OCI-LY7 (cell line): ENCODE results near the gene ENO1. TPM values are rescaled to one million over a fixed set of nuclear protein-coding genes. Genes with fewer than 3 reads are reported as not detected.

Experiments
- BruUV-seq: library from RNA; stranded (reverse); fragments of 400-500 nt; replicated peaks from 2 replicates; lab custom pipeline; 2021; lab: Mats Ljungman, UMichigan
- CTCF ChIA-PET: fragments of 300-600 bp; sonication (Branson Sonifier 250); formaldehyde crosslinking; loops from one replicate; lab custom pipeline; 2022; ENCODE audit warnings: antibody characterized with exemption; ENCODE audit not compliant: unreplicated experiment; lab: Charles Lee
- POLR2A ChIA-PET: fragments of 300-600 bp; sonication (Branson Sonifier 250); formaldehyde crosslinking; loops from one replicate; lab custom pipeline; 2022; ENCODE audit warnings: antibody characterized with exemption; lab: Charles Lee
- DNase-seq: peaks from one replicate; pipeline ENCODE4 v3.0.0-alpha.2; 2015; ENCODE audit warnings: low spot score
- H2AFZ ChIP-seq: fragments of 200-600 bp; sonication (generic), shearing (Covaris generic); 2 replicates; pipeline ENCODE4 v1.6.1; 2014; ENCODE audit warnings: mild to moderate bottlenecking, antibody characterized with exemption, low read length, moderate library complexity
- H3K27ac ChIP-seq: fragments of 200-600 bp; sonication (generic); 2 replicates; pipeline ENCODE4 v1.5.1; 2014; ENCODE audit warnings: mixed run types, low read depth, mild to moderate bottlenecking, moderate library complexity, low read length, inconsistent platforms; ENCODE audit not compliant: poor library complexity, severe bottlenecking
- H3K36me3 ChIP-seq: fragments of 200-600 bp; sonication (generic); 2 replicates; pipeline ENCODE4 v1.6.1; 2014; ENCODE audit warnings: mild to moderate bottlenecking, antibody characterized with exemption, low read length, moderate library complexity, mixed read lengths; ENCODE audit not compliant: insufficient read depth
- H3K4me1 ChIP-seq: fragments of 200-600 bp; sonication (generic); 2 replicates; pipeline ENCODE4 v1.5.1; 2014; ENCODE audit warnings: mild to moderate bottlenecking, low read length; ENCODE audit not compliant: insufficient read depth, poor library complexity, severe bottlenecking
- H3K4me2 ChIP-seq: fragments of 200-600 bp; sonication (generic); 2 replicates; pipeline ENCODE4 v1.6.1; 2014; ENCODE audit warnings: mild to moderate bottlenecking, low read length
- H3K4me3 ChIP-seq: fragments of 200-600 bp; sonication (generic); 2 replicates; pipeline ENCODE4 v1.5.1; 2014; ENCODE audit warnings: mild to moderate bottlenecking, low read depth, low read length; ENCODE audit not compliant: poor library complexity, severe bottlenecking
- H3K79me2 ChIP-seq: fragments of 200-600 bp; sonication (generic); 2 replicates; pipeline ENCODE4 v1.6.1; 2016; ENCODE audit warnings: low read depth, mild to moderate bottlenecking, low read length, moderate library complexity, mixed read lengths; ENCODE audit not compliant: insufficient read depth
- H3K9me2 ChIP-seq: fragments of 200-600 bp; sonication (generic); 2 replicates; pipeline ENCODE4 v1.6.1; 2016; ENCODE audit warnings: mild to moderate bottlenecking, low read length, mixed read lengths; ENCODE audit not compliant: insufficient read depth
- H3K9me3 ChIP-seq: fragments of 200-600 bp; sonication (generic); 2 replicates; pipeline ENCODE4 v1.6.1; 2014; ENCODE audit warnings: mild to moderate bottlenecking, mixed run types, low read length, mixed read lengths
- H4K20me1 ChIP-seq: fragments of 200-600 bp; sonication (generic); 2 replicates; pipeline ENCODE4 v1.6.1; 2014; ENCODE audit warnings: mild to moderate bottlenecking, antibody characterized with exemption, low read length, moderate library complexity, mixed read lengths; ENCODE audit not compliant: insufficient read depth
- EZH2phosphoT487 ChIP-seq: fragments of 200-600 bp; sonication (generic); IDR thresholded peaks from 2 replicates; pipeline ENCODE4 v1.6.1; 2018; ENCODE audit warnings: low read depth, borderline replicate concordance, mild to moderate bottlenecking, mixed run types, antibody characterized with exemption, low read length, moderate library complexity, mixed read lengths
- intact Hi-C: fragments of 100-400 bp; cut with micrococcal nuclease; formaldehyde crosslinking; loops from one replicate; pipeline ENCODE4 v1.10.0; 2022; ENCODE audit not compliant: unreplicated experiment
- total RNA-seq, 2 experiments: library from RNA; depleted of rRNA in 1 of 2; stranded (reverse); fragments of >200 nt in 1 of 2; shearing (Covaris generic) in 1 of 2; gene quantifications; 2 replicates each; pipeline ENCODE4 v1.2.3, GENCODE V29; 2014 to 2022
- TF ChIP-seq, protein P1 (sequence below): fragments of 200-600 bp; sonication (generic); conservative IDR thresholded peaks from 2 replicates; pipeline ENCODE4 v1.5.1; 2014; ENCODE audit warnings: mild to moderate bottlenecking, antibody characterized with exemption, low read length, moderate library complexity, mixed read lengths

ENO1 gene
- total RNA-seq, 2 experiments from 2014 or later: 1,017 to 1,337 TPM

DNA sequence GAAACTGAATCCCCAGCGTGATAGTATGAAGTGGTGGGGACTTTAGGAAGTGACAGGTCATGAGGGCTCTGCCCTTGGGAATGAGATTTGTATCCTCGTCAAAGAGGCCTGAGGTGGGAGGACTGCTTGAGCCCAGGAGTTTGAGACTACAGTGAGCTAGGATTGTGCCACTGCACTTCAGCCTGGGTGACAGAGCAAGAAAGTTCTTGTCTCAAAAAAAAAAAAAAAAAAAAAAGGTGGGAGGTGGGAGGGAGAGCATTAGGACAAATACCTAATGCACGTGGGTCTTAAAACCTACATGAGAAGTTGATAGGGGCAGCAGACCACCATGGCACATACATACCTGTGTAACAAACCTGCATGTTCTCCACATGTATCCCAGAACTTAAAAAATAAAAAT is 37.1 kb downstream of the ENO1 start:
- Histone ChIP-seq H2AFZ (no peak overlapping the region), H3K4me1 (peaks cover 5% of the 10 kb centered on the region), H3K27ac (no peak overlapping the region), H3K4me2 (no peak overlapping the region), H3K9me2 (no peaks in the 10 kb centered on the region), H3K36me3 (no peaks in the 10 kb centered on the region), H3K4me3 (no peak overlapping the region), H4K20me1 (no peaks in the 10 kb centered on the region), H3K79me2 (no peaks in the 10 kb centered on the region), H3K9me3 (no peaks in the 10 kb centered on the region)
- TF ChIP-seq EZH2phosphoT487: no peak
- TF ChIP-seq, protein P1, sequence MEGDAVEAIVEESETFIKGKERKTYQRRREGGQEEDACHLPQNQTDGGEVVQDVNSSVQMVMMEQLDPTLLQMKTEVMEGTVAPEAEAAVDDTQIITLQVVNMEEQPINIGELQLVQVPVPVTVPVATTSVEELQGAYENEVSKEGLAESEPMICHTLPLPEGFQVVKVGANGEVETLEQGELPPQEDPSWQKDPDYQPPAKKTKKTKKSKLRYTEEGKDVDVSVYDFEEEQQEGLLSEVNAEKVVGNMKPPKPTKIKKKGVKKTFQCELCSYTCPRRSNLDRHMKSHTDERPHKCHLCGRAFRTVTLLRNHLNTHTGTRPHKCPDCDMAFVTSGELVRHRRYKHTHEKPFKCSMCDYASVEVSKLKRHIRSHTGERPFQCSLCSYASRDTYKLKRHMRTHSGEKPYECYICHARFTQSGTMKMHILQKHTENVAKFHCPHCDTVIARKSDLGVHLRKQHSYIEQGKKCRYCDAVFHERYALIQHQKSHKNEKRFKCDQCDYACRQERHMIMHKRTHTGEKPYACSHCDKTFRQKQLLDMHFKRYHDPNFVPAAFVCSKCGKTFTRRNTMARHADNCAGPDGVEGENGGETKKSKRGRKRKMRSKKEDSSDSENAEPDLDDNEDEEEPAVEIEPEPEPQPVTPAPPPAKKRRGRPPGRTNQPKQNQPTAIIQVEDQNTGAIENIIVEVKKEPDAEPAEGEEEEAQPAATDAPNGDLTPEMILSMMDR: no peak
- BruUV-seq: no TSS peak
- intact Hi-C loops: no loop called here
- CTCF ChIA-PET: no interaction called here
- POLR2A ChIA-PET: interaction anchor here (0.6 kb wide), 1 partner anchor 296 kb away, joined by 3 read pairs; no protein-coding TSS in a partner anchor
- DNase-seq: no peak

DNA sequence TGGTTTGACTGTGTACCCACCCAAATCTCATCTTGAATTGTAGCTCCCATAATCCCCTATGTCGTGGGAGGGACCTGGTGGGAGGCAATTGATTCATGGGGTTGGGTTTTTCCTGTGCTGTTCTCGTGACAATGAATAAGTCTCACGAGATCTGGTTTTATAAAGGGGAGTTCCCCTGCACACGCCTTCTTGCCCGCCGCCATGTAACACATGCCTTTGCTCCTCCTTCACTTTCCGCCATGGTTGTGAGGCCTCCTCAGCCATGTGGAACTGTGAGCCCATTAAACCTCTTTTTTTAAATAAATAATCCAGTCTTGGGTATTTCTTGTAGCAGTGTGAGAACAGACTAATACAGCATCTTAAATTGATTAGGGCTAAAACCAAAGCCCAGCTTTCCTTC is 38.5 kb downstream of the ENO1 start:
- H3K4me2 ChIP-seq: no peak overlapping the region
- BruUV-seq: no TSS peak
- H3K4me1 ChIP-seq: peaks cover 5% of the 10 kb centered on the region
- no peaks in the 10 kb centered on the region for H3K9me2 ChIP-seq
- H3K9me3 ChIP-seq: no peaks in the 10 kb centered on the region
- H3K36me3 ChIP-seq: no peaks in the 10 kb centered on the region
- TF ChIP-seq EZH2phosphoT487: no peak
- TF ChIP-seq, protein P1: no peak
- intact Hi-C loops: no loop called here
- H2AFZ ChIP-seq: no peak overlapping the region
- DNase-seq: no peak
- ChIA-PET CTCF (interaction anchor here (1.2 kb wide), 1 partner anchor 9 kb away, joined by 4 read pairs; no protein-coding TSS in a partner anchor), POLR2A (interaction anchor here (0.6 kb wide), 1 partner anchor 530 kb away, joined by 3 read pairs; no protein-coding TSS in a partner anchor)
- no peaks in the 10 kb centered on the region for H4K20me1 ChIP-seq
- H3K27ac ChIP-seq: no peak overlapping the region
- no peaks in the 10 kb centered on the region for H3K79me2 ChIP-seq
- no peak overlapping the region for H3K4me3 ChIP-seq

DNA sequence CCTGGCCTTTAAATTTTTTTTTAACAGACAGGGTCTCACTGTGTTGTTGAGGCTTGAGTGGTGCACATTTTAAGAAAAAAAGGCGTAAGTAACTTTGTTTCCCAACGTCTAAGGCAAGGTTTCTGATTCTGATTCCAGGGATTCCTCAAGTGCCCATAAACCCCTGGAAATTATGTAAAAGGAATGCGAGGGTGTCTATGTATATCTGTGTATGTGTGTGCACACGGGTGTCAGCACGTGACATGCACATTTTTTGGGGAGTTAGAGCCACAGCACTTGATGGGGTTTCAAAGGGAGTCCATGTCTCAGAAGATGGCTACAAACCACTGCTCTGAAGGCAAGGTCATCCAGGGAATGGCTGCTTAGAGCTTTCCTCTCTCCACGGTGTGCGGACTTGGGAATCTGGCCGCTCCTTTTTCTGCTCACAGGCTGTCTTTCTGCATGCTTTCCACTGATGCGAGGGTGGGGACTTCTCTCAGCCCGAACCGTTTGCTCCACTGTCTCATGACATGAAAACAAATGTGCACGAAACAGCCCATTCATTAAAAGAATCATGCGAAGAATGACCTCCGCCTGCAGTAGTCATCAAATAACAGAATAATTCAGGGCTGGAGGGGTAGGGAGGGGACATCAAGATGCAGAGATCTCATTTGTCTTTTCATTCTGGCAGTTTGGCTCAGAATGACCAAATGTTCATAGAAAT is 42.4 kb downstream of the ENO1 start:
- H2AFZ ChIP-seq: no peak overlapping the region
- TF ChIP-seq, protein P1: no peak
- TF ChIP-seq EZH2phosphoT487: no peak
- ChIA-PET POLR2A (interaction anchor here (0.9 kb wide), 1 partner anchor 46 kb away, joined by 4 read pairs; no protein-coding TSS in a partner anchor), CTCF (no interaction called here)
- no peaks in the 10 kb centered on the region for H3K36me3 ChIP-seq
- intact Hi-C loops: no loop called here
- H3K4me1 ChIP-seq: no peaks in the 10 kb centered on the region
- no peak overlapping the region for H3K4me2 ChIP-seq
- H4K20me1 ChIP-seq: no peaks in the 10 kb centered on the region
- no peaks in the 10 kb centered on the region for H3K79me2 ChIP-seq
- BruUV-seq: no TSS peak
- no peak overlapping the region for H3K27ac ChIP-seq
- H3K9me2 ChIP-seq: no peaks in the 10 kb centered on the region
- no peak for DNase-seq
- no peak overlapping the region for H3K4me3 ChIP-seq
- no peaks in the 10 kb centered on the region for H3K9me3 ChIP-seq
